ENCODE measurements around the gene ARFGEF3.

GRCh38 chr6:138124096-138124495 is 37.6 kb upstream of the ARFGEF3 start:
- TF ChIP-seq CTCF (IDR thresholded peaks at IDR 0.05): no peak
- no peak for TF ChIP-seq POLR2A (IDR thresholded peaks at IDR 0.05)
